Endothelial cell of umbilical vein (primary cell): ENCODE data around the gene MINAR2.

Experiments
- EZH2 ChIP-seq: IDR thresholded peaks from 2 replicates; pipeline ENCODE4 v1.6.1; 2012; ENCODE audit warnings: borderline replicate concordance, low read depth, mild to moderate bottlenecking, moderate library complexity, low read length, inconsistent platforms; ENCODE audit not compliant: severe bottlenecking
- FOS ChIP-seq: IDR thresholded peaks from 2 replicates; pipeline ENCODE4 v1.6.1; 2011; ENCODE audit warnings: mild to moderate bottlenecking, low read length, moderate library complexity, borderline replicate concordance; ENCODE audit not compliant: insufficient read depth
- MAX ChIP-seq: IDR thresholded peaks from 2 replicates; pipeline ENCODE4 v1.6.1; 2011; ENCODE audit not compliant: insufficient read depth, insufficient read length
- POLR2AphosphoS5 ChIP-seq: IDR thresholded peaks from 2 replicates; pipeline ENCODE4 v1.6.1; 2012; ENCODE audit warnings: low read depth, mild to moderate bottlenecking, control low read depth, low read length, moderate library complexity; ENCODE audit not compliant: insufficient read depth
- TF ChIP-seq, protein P1 (sequence below), 2 donors: IDR thresholded peaks; 1 replicate in 1 of 2; 2 replicates in 1 of 2; pipeline ENCODE4 v1.5.1; 2011; ENCODE audit warnings: low read length in 2 of 2, mild to moderate bottlenecking in 2 of 2, moderate library complexity in 2 of 2, control low read depth in 1 of 2, inconsistent platforms in 1 of 2, low read depth in 1 of 2; ENCODE audit not compliant: insufficient read depth in 1 of 2; ENCODE audit errors: extremely low read depth in 1 of 2

DNA sequence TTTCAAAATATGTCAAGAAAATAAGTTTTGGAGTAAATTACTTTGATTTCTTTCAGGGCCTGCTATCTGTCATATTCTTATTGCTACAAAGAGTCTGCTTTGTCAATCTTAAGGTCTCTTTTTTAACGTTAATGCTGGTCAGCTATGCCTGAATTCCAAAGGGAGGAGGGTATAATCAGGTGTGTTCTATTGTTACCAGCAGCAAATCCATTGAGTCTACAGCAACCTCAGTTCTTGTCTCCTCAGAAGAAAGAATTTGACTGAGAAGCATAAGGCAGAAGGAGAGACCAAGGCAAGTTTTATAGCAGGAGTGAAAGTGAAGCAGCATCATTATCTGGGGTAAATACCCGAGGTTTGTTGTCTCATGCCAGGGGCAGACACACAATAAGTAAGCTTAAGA lies 23.7 kb upstream of the MINAR2 start:
- TF ChIP-seq, protein P1, sequence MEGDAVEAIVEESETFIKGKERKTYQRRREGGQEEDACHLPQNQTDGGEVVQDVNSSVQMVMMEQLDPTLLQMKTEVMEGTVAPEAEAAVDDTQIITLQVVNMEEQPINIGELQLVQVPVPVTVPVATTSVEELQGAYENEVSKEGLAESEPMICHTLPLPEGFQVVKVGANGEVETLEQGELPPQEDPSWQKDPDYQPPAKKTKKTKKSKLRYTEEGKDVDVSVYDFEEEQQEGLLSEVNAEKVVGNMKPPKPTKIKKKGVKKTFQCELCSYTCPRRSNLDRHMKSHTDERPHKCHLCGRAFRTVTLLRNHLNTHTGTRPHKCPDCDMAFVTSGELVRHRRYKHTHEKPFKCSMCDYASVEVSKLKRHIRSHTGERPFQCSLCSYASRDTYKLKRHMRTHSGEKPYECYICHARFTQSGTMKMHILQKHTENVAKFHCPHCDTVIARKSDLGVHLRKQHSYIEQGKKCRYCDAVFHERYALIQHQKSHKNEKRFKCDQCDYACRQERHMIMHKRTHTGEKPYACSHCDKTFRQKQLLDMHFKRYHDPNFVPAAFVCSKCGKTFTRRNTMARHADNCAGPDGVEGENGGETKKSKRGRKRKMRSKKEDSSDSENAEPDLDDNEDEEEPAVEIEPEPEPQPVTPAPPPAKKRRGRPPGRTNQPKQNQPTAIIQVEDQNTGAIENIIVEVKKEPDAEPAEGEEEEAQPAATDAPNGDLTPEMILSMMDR (IDR thresholded peaks at IDR 0.05; ENCODE audit: extremely low read depth in 1 of 2, insufficient read depth in 1 of 2, low read depth in 1 of 2, low read length in 2 of 2), result no peak
- TF ChIP-seq FOS (no peak), EZH2 (no peak), POLR2AphosphoS5 (no peak), MAX (no peak)
